Measurements from ENCODE around the gene PGM5.
"Not testable (repeated sequence)": the region's sequence is repeated elsewhere in the genome, so short reads cannot be mapped to it uniquely, and the experiment has no call there.

PGM5 gene

DNA sequence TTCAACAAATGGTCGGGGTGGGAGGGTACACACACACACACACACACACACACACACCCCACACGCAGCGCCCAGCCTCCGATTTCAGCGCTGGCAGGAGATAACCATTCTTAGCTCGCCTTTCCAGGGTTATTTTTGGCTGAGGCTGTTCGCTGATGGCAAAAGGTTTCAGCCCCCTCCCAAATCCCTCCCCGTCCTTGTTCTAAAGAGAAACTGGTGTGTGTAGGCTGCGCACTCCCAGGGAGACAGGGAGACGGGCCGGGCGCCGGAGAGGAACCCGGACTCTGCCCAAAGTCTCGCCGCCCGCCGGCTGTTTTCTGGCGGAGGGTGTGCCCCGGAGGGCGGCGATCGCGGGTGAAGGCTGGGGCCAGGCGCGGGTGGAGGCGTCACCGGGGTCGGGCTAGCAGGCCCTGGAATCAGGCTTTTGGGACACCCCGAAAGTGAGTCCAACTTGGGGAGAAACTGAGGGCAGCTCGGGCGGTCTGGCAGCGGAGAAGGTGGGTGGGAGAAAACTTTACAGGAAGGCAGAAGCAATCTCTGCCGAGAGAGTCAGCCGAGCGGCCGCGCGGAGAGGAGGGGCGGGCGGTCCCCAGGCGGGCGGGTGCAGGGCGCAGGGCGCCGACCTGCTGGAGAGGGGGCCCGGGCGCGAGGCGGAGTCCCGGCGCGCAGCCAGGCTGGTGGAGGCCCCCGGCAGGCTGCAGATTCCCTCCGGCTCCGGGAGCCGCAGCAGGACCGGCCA lies at the start of gene PGM5:
PGM5 (plus strand) TSS at position 232 of the 739 bp plus-strand sequence. CDS start 517 bp downstream, outside the sequence.
- intact Hi-C loops (cut with DNase I): not testable (repeated sequence)
- DNase-seq: peak in 18 of 42 donors; percentile 1 to 54 (median 18)

DNA sequence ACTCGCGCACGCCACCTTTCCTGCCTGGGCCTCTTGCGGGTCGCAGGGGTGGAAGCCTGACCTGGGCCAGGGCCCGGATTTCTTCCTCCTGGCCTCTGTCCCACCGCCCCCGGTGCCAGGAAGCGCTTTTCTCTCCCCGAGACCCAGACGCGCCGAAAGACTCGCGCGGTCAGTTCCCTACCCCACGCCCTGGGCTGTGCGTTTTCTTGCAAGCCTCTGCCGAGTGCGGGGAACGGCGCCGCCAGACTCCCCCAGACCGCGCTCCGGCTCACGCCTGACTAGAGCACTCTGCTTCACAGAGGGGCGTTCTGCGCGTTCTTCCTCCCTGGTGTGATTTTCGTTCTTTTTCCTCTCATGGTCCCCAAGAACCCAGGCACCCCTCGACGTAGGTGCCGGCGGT lies 49.3 kb upstream of the PGM5 start:
- intact Hi-C loops (cut with DNase I); DNase-seq: not testable (repeated sequence)

DNA sequence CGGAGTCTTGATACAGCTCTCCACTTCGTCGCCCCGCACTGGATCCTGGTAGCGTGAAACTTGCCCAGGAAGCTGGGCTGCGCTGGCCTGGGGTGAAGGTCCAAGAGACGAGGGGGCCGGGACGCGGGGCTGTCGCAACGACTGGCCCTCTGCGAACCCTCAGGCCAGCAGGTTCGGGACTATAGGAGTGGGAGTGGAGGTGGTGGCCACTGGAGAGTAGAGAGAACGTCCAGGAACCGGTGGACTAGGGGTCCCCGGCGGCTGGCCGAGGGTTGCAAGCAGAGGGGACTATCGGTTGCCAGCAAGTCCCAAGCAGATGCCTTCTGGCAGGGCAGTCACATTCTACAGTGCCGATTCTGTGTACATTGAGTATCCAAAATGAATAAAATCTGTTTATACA lies 48.8 kb upstream of the PGM5 start:
- DNase-seq; intact Hi-C loops (cut with DNase I): not testable (repeated sequence)

DNA sequence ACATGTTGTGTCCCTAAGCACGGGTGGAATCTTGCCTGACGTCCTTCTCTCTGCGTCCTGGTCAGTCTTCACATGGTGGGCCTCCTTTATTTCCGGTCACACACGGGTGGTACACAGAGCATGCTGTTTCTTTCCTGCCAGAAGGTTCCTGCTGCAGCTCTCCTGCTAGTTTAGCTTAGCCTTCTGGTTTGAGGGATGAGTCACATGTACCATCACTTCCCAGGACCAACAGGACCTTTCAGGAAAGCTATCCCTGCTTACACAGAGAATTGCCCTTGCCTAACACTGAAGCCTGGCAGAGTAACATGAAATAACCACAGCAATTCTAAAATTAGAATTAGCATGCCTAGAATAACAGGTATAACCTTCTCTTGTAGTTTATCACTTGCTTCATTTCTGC lies 45.2 kb upstream of the PGM5 start:
- intact Hi-C loops (cut with DNase I); DNase-seq: not testable (repeated sequence)

DNA sequence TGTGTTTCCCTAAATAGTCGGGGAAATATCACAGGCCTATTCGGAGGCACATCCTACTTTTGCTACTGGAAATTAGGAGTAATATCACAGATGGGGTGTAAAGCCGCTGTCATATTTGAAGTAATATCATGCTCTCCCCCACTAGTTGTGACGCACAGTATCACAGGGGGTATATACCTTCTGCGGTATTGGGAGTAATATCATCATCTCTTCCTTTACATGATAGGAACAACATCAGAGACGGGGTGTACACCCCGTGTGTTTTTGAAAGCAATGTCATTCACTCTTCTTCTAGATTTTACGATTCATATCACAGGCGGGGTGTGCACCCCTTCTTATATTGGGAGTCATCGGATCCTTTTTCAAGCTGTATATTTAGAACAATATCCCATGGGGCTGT lies 38.2 kb upstream of the PGM5 start:
- DNase-seq; intact Hi-C loops (cut with DNase I): not testable (repeated sequence)

DNA sequence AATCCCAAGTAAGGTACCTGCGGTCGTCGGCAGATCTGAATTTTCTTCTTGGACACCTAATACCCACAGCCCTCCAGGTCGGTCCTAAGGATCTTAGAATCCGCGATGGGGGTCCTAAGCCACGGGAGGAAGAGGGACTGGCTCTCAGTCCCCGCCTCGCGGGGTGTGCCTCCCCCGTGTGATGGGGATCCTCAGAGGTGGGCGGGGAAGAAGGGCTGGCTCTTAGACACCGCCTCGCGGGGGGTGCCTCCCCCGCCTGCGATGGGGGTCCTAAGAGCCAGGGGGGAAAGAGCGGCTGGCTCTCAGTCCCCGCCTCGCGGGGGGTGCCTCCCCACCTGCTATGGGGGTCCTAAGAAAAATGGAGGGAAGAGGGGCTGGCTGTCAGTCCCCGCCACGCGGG lies 32.7 kb upstream of the PGM5 start:
- intact Hi-C loops (cut with DNase I); DNase-seq: not testable (repeated sequence)

DNA sequence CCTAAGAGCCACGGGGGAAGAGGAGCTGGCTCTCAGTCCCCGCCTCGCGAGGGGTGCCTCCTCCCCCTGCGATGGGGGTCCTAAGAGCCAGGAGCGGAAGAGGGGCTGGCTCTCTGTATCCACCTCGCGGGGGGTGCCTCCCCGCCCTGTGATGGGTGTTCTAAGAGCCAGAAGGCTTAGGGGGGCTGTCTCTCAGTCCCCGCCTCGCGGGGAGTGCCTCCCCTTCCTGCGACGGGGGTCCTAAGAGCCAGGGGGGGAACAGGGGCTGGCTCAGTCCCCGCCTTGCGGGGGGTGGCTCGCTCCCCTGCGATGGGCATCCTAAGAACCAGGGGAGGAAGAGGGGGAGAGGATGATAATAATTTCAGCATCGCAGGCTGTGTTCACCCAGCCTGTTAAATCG lies 31.9 kb upstream of the PGM5 start:
- DNase-seq; intact Hi-C loops (cut with DNase I): not testable (repeated sequence)

DNA sequence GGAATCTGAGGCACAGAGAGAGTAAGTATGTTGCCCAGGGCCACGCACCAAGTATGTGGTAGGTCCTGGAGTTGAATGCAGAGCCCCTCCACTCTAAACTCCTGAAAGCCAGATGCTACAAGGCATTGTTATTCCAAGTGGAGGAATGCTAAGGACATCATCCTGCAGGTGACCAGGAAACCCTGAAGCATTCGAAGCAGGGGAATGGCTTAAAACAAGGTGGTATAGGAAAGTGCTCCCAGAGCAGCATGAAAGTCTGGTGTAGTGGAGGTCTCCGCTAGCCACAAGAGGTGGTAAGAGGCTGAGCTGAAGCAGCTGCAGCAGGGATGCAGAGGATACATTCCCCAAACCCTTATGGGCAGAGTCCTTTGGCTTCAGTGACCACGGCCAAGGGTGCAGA lies 27.3 kb upstream of the PGM5 start:
- DNase-seq: not testable (repeated sequence)

DNA sequence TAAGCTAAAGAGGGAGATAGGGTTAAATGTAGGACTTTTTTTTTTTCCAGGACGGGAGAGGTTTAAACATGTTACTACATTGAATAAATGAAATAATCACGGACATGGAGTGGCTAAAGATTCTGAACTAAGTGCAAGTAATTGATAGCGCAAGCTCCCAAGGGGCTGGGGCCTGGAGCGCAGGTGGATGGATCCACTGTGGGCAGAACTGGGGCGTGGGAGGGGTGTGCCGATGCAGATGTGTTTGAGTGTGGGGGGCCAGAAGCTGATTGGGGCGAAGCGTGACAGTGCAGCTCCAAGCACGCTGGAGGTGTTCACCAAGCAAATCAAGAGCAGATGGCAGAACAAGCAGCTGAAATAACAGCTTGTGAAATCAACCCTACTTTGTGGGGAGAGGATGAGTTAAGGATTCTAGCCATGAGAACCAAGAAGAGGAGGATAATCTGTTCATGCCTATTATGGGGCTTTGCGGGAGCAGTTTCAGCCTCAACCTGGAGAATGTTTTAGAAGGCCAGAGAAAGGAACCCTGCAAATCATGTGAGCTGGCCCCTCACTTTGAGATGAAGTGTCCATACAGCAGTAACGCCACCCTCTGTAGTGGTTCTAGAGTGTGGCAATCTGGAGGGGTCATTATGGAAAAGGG lies 25.8 kb upstream of the PGM5 start:
- DNase-seq; intact Hi-C loops (cut with DNase I): not testable (repeated sequence)

More for the DNA sequence above, 27.3 kb upstream of the PGM5 start:
- intact Hi-C loops (cut with DNase I): not testable (repeated sequence)

DNA sequence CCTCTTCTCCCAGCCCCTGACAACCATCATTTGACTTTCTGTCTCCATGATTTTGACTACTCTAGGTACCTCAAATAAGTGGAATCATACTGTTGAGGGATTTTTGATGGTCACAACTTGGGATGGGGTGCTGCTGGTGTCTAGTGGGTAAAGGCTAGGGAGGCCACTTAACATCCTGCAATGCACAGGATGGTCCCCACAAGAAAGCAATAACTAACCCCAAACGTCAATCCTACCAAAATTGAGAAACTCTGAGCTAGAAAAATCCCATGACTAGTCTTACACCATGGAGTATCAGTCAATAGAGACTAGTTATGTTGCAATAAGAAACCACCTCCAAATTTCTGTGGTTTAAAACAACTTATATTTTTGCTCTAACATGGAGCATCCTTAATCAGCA lies 24.3 kb upstream of the PGM5 start:
- DNase-seq; intact Hi-C loops (cut with DNase I): not testable (repeated sequence)

DNA sequence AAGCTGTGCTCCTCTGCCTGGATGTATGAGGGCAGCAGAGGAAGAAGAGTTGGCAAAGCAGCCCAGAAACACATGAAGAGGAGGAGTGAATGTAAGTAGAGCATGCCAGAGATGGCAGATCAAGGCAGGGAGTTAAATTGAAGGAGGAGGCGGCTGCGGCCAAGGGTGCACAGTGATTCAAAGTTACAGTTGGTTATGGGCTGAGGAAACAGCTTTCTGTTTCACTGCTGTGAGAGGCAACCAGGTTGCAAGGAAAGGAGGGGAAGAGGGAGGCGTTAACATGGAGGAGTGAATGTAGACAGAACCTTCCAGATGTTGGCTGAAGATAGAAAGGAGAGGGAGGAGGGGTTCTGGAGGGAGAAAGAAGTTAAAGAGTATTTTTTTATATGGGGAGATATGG lies 20.5 kb upstream of the PGM5 start:
- DNase-seq; intact Hi-C loops (cut with DNase I): not testable (repeated sequence)

DNA sequence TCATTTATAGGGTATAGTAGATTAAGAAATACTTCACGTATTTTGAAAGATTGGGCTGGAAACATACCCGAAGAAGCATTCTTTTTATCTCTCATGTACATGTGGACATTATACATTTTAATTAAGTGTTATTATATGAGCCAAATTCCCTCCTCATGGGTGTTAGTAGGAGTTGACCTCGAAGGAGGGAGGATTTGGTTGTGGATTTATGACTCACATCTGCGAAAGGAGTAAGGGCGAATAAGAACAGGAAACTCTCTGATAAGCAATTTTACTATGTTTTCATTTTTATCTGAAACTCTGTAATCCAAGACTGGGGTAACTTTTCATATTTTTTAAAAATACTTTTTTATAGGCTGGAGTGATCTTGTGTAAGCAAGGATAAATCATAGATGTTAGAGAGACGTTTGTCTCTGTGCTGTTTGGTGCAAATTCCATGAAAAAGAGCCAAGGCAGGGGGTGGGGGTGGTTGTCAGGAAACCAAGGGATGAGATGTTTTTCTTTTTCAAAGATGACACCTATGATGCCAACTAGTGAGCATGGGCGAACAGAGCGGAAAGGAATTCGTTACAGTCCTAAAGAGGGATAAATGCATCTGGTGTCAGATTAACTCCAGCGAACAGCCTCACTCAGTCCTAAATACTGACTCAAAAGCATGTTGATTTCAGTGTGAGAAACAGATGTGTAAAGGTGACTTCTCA lies 19.6 kb upstream of the PGM5 start:
- DNase-seq; intact Hi-C loops (cut with DNase I): not testable (repeated sequence)

DNA sequence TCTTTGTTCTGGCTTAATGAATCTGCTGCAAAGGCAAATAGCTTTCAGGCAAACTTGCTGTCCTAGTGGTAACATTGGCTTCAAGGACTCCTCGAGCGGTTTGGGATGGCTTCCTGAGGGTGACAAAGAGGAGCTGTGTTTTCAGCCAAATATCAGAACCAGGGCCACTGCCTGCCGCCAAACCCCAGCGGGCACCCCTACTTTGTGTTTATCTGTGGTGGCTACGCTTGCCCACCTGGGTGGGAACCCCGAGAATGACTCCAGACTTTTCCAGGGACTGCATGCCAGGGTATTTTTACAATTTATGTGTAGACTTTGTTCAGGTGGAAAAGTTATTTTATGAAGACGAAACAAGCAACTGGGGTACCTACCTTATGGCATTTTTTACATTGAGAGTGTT lies 18.4 kb upstream of the PGM5 start:
- DNase-seq; intact Hi-C loops (cut with DNase I): not testable (repeated sequence)

DNA sequence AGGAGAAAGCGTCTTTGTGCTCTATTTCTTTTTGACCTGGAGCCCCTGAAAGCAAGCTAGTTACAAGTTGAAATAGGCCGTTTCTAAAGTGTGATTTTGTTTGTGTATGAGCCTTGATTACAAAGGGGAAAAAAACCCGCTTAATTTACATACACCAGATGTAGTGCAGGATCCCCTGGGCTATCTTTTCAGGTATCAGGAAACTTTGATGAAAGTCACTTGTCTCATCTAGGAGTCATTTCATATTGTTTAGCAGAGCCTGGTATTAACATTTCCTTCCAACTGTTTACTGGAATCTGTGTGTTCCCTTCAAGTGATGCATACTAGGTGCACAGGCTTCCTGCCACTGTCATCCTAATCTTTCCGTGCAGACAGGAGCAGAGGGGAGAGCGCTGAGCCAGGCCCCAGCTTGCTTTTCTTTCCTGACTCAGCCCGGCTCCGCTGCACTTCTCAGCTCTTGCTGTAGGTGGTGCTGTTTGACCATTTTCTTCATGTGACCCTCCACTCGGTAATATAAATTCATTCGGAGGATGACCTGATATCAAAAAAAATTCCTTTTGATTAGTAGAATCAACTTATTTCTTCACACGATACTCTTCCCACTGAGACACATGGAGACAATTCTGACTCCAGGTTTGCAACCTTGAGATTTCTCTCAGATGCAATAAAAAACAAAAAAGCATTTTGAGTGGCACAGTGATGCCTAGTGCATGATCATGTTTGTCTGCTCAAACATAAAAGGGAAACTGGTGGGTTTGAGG lies 14.0 kb upstream of the PGM5 start:
- intact Hi-C loops (cut with DNase I); DNase-seq: not testable (repeated sequence)

DNA sequence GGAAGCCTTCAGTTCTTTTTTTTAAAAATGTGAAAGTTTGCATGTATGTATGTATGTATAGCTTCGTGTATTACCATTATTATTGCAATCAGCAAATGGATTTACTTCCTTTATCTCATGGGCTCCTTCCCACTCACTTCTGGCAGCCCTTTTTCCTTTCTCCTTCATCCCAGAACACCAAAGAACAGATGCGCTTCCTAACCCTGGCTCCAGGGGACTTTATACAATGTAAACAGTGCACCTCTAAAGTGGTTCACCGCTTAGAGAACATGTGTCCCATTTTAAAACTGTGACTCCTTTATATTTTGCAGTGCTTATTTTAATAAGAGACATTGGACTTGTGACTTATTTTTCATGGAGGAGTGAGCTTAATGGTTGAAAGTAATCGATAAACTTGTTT lies 13.2 kb upstream of the PGM5 start:
- intact Hi-C loops (cut with DNase I); DNase-seq: not testable (repeated sequence)

DNA sequence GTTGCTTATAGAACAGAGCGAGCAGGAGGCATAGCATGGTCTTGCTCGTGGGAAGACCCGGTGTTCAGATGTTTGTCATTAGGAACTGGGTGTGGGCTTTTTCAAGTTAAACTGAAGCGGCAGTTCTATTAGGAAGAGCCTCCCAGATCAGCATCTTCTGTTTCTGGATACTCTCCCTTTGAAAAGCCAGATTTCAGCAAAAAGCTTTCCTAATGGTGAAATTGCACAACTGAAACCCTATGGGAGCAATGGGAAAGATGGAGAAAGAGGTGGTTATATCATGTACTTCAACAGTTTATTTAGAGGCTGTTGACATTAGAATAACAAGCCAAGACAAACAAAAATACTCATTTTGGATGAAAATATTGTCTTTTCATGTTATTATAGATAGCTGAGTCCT lies 12.4 kb upstream of the PGM5 start:
- intact Hi-C loops (cut with DNase I); DNase-seq: not testable (repeated sequence)

DNA sequence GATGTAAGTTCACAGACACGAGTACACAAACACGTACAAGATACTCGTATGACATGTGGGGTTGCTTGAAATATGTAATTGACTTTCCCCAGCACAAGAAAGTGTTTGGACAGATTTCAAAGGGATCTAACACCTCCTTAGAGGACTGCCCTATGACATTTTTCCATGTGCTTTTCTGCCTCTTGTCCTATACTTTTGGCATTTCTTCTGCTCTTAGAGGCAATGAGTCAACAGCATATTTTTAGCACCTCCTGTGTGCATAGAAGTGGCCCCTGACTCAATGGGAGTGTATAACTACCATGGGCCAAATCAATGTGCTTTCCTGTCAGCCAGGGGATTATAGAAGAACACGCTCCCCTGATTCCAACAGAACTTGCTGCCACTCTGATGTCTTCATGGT lies 4.7 kb upstream of the PGM5 start:
- intact Hi-C loops (cut with DNase I); DNase-seq: not testable (repeated sequence)

DNA sequence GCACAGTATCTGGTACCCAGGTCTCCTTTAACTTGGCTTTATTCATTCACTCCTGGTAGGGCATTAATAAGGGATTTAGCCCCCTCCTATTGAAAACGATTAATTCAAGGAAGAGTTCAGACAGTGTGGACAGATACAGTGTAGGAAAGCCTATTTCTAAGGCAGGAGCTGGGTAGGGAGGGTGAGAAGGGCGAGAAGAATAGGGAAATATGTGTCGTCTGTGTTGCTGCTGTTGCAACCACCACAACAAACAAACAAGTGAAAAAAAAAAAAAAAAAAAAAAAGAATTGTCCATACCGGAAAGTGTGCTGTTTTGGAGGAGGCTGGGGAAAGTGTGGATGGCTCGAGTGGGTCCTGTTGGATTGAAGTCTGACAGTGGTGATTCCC lies 425 bp upstream of the PGM5 start:
- intact Hi-C loops (cut with DNase I); DNase-seq: not testable (repeated sequence)

DNA sequence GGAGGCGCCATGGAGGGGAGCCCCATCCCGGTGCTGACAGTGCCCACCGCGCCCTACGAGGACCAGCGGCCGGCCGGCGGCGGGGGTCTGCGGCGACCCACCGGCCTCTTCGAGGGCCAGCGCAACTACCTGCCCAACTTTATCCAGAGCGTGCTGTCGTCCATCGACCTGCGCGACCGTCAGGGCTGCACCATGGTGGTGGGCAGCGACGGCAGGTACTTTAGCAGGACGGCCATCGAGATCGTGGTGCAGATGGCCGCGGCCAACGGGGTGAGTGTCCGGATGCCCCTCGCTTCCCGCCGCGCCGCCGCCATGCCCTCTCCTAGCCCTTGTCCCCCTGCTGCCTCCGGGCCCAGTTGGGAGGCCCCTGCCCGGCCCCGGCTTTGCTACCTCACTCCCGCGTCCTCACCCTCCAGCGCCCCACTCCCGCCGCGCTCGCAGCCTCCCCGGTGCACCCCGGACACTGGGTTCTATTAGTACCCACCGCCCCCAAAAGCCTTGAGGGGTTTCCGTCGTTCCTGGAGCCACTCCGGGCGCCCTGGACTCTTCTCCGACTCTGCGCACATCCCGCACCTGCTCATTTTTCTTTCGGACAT lies 806 bp downstream of the PGM5 start:
- intact Hi-C loops (cut with DNase I): not testable (repeated sequence)
- DNase-seq: peak in 3 of 42 donors; percentile 2 to 36 (median 6)

Data from head of caudate nucleus (tissue), 42 donors.